Kidney epithelial cell (primary cell): ENCODE results near the gene HOXA11. TPM values are rescaled to one million over a fixed set of nuclear protein-coding genes. Genes with fewer than 3 reads are reported as not detected.

ENCODE experiments used
- DNase-seq: peaks from one replicate; pipeline ENCODE4 v3.0.0-alpha.2; 2010; ENCODE audit warnings: low read depth
- H3K27me3 ChIP-seq: 2 replicates; pipeline ENCODE4 v1.6.0; 2011; ENCODE audit warnings: low read length; ENCODE audit not compliant: control insufficient read depth, insufficient read depth
- H3K36me3 ChIP-seq: 2 replicates; pipeline ENCODE4 v1.5.1; 2011; ENCODE audit warnings: low read length; ENCODE audit not compliant: control insufficient read depth, insufficient read depth
- H3K4me3 ChIP-seq: 2 replicates; pipeline ENCODE4 v1.5.1; 2011; ENCODE audit warnings: low read depth, mild to moderate bottlenecking, control low read depth, low read length
- CTCF ChIP-seq: IDR thresholded peaks from 2 replicates; pipeline ENCODE4 v1.5.1; 2011; ENCODE audit warnings: mild to moderate bottlenecking, moderate library complexity, low read length, control low read depth, inconsistent platforms; ENCODE audit not compliant: insufficient read depth, poor library complexity, severe bottlenecking
- total RNA-seq: library from RNA; depleted of rRNA; stranded (reverse); fragments of >200 nt; gene quantifications from 2 replicates; pipeline ENCODE4 v1.2.3, GENCODE V29; 2015

The HOXA11 gene
- total RNA-seq, 1 donor from 2014 or later = 17.3 TPM

- peak overlapping the region; percentile 15 for H3K4me3 ChIP-seq
- no peak for TF ChIP-seq CTCF
- no peaks in the 10 kb centered on the region for H3K36me3 ChIP-seq
- H3K27me3 ChIP-seq = no peaks in the 10 kb centered on the region
- DNase-seq = no peak
These were observed 4.3 kb downstream of the HOXA11 start for GRCh38 chr7:27180431-27181420.

GRCh38 chr7:27179503-27180430, 5.3 kb downstream of the HOXA11 start:
- peak; percentile 54 for DNase-seq
- H3K4me3 ChIP-seq = peak overlapping the region; percentile 72
- no peaks in the 10 kb centered on the region for H3K36me3 ChIP-seq
- no peaks in the 10 kb centered on the region for H3K27me3 ChIP-seq
- TF ChIP-seq CTCF = peak; percentile 93

GRCh38 chr7:27179030-27179429, 6.0 kb downstream of the HOXA11 start:
- Histone ChIP-seq H3K36me3 (no peaks in the 10 kb centered on the region), H3K4me3 (peak overlapping the region; percentile 72), H3K27me3 (no peaks in the 10 kb centered on the region)
- DNase-seq = no peak
- TF ChIP-seq CTCF = no peak

GRCh38 chr7:27178366-27178765, 6.7 kb downstream of the HOXA11 start:
- Histone ChIP-seq H3K4me3 (peak overlapping the region; percentile 72), H3K36me3 (no peaks in the 10 kb centered on the region), H3K27me3 (no peaks in the 10 kb centered on the region)
- no peak for TF ChIP-seq CTCF
- no peak for DNase-seq

GRCh38 chr7:27177795-27178320, 7.2 kb downstream of the HOXA11 start:
- no peak for TF ChIP-seq CTCF
- no peaks in the 10 kb centered on the region for H3K27me3 ChIP-seq
- no peak for DNase-seq
- peaks cover 1% of the 10 kb centered on the region for H3K36me3 ChIP-seq
- H3K4me3 ChIP-seq = peak overlapping the region; percentile 72
